Anterior cingulate cortex (tissue), 58 donors: ENCODE results near the gene PARVB.
"Not testable (repeated sequence)": the region's sequence is repeated elsewhere in the genome, so short reads cannot be mapped to it uniquely, and the experiment has no call there.

Source experiments
- DNase-seq, 58 donors: peaks; one replicate each; lab custom pipeline; 2025; lab: John Stamatoyannopoulos, UW

Gene PARVB

GRCh38 chr22:44098966-44099530, 74.9 kb downstream of the PARVB start:
- DNase-seq: no peak

GRCh38 chr22:44099696-44100095, 75.6 kb downstream of the PARVB start:
- DNase-seq: no peak

GRCh38 chr22:44100411-44100810, 76.3 kb downstream of the PARVB start:
- no peak for DNase-seq

- DNase-seq: no peak
Observed at GRCh38 chr22:44102121-44102520, 78.0 kb downstream of the PARVB start.

- DNase-seq: no peak
Observed at GRCh38 chr22:44102856-44103255, 78.8 kb downstream of the PARVB start.

GRCh38 chr22:44103735-44104480, 79.8 kb downstream of the PARVB start:
- no peak for DNase-seq

GRCh38 chr22:44107340-44107739, 83.2 kb downstream of the PARVB start:
- no peak for DNase-seq

GRCh38 chr22:44108076-44108475, 84.0 kb downstream of the PARVB start:
- DNase-seq: no peak

- DNase-seq: no peak
Observed at GRCh38 chr22:44108806-44109385, 84.8 kb downstream of the PARVB start.

GRCh38 chr22:44109416-44109815, 85.3 kb downstream of the PARVB start:
- no peak for DNase-seq

GRCh38 chr22:44110656-44111055, 86.6 kb downstream of the PARVB start:
- DNase-seq: not testable (repeated sequence)

GRCh38 chr22:44111562-44112155, 87.6 kb downstream of the PARVB start:
- no peak for DNase-seq

GRCh38 chr22:44112191-44112590, 88.1 kb downstream of the PARVB start:
- DNase-seq: no peak

GRCh38 chr22:44116331-44116730, 92.2 kb downstream of the PARVB start:
- no peak for DNase-seq

- DNase-seq: no peak
Observed at GRCh38 chr22:44116755-44117684, 92.9 kb downstream of the PARVB start.

GRCh38 chr22:44117746-44118145, 93.6 kb downstream of the PARVB start:
- no peak for DNase-seq

GRCh38 chr22:44118645-44119315, 94.7 kb downstream of the PARVB start:
- DNase-seq: no peak

- DNase-seq: no peak
Observed at GRCh38 chr22:44119669-44120313, 95.7 kb downstream of the PARVB start.

- DNase-seq: no peak
Observed at GRCh38 chr22:44120314-44120704, 96.2 kb downstream of the PARVB start.
